Trophoblast cell (in vitro differentiated cells and primary cell): ENCODE measurements around the gene PPFIA2. TPM values are rescaled to one million over a fixed set of nuclear protein-coding genes. Genes with fewer than 3 reads are reported as not detected.

Experiments used
- DNase-seq, 2 donors: peaks; one replicate each; pipeline ENCODE4 v3.0.0-alpha.2; 2016
- H2AFZ ChIP-seq: 2 replicates; pipeline ENCODE4 v1.6.1; 2013; ENCODE audit warnings: low read length, moderate library complexity, mild to moderate bottlenecking; ENCODE audit not compliant: insufficient read depth, poor library complexity
- H2AK5ac ChIP-seq: 2 replicates; pipeline ENCODE4 v1.6.1; 2013; ENCODE audit warnings: mild to moderate bottlenecking, low read length
- H2BK120ac ChIP-seq: 2 replicates; pipeline ENCODE4 v1.6.1; 2013; ENCODE audit warnings: low read length, mild to moderate bottlenecking, moderate library complexity; ENCODE audit not compliant: insufficient read depth, poor library complexity
- H2BK12ac ChIP-seq: 2 replicates; pipeline ENCODE4 v1.6.1; 2013; ENCODE audit warnings: mild to moderate bottlenecking, low read length, moderate library complexity
- H2BK5ac ChIP-seq: 2 replicates; pipeline ENCODE4 v1.6.1; 2013; ENCODE audit warnings: low read length, low read depth, moderate library complexity, mild to moderate bottlenecking; ENCODE audit not compliant: poor library complexity
- H3K14ac ChIP-seq: 2 replicates; pipeline ENCODE4 v1.6.1; 2013; ENCODE audit warnings: mild to moderate bottlenecking, low read length
- H3K18ac ChIP-seq: 2 replicates; pipeline ENCODE4 v1.6.1; 2013; ENCODE audit warnings: mild to moderate bottlenecking, low read length
- H3K23ac ChIP-seq: 2 replicates; pipeline ENCODE4 v1.6.1; 2013; ENCODE audit warnings: low read length
- H3K27ac ChIP-seq: 2 replicates; pipeline ENCODE4 v1.5.1; 2013; ENCODE audit warnings: low read depth, mild to moderate bottlenecking, inconsistent platforms, low read length, moderate library complexity
- H3K27me3 ChIP-seq: 2 replicates; pipeline ENCODE4 v1.6.1; 2013; ENCODE audit warnings: inconsistent platforms, mild to moderate bottlenecking, low read length, moderate library complexity; ENCODE audit not compliant: insufficient read depth
- H3K36me3 ChIP-seq, 2 experiments: 1 replicate in 1 of 2; 2 replicates in 1 of 2; pipeline ENCODE4 v1.6.1; 2013; ENCODE audit warnings: low read length in 2 of 2, mild to moderate bottlenecking in 2 of 2, moderate library complexity in 1 of 2; ENCODE audit not compliant: insufficient read depth in 2 of 2, control insufficient read depth in 1 of 2
- H3K4ac ChIP-seq: 2 replicates; pipeline ENCODE4 v1.6.1; 2013; ENCODE audit warnings: low read depth, mild to moderate bottlenecking, low read length, moderate library complexity
- H3K4me1 ChIP-seq, 2 experiments: 1 replicate in 1 of 2; 2 replicates in 1 of 2; pipeline ENCODE4 v1.6.1; 2013; ENCODE audit warnings: low read length in 2 of 2, mild to moderate bottlenecking in 2 of 2, moderate library complexity in 1 of 2; ENCODE audit not compliant: insufficient read depth in 2 of 2, control insufficient read depth in 1 of 2
- H3K4me2 ChIP-seq: 2 replicates; pipeline ENCODE4 v1.6.1; 2013; ENCODE audit warnings: inconsistent platforms, mild to moderate bottlenecking, low read length, moderate library complexity
- H3K4me3 ChIP-seq: 2 replicates; pipeline ENCODE4 v1.5.1; 2013; ENCODE audit warnings: mild to moderate bottlenecking, low read depth, low read length, inconsistent platforms
- H3K79me1 ChIP-seq: one replicate; pipeline ENCODE4 v1.6.1; 2013; ENCODE audit warnings: low read length
- H3K79me2 ChIP-seq: 2 replicates; pipeline ENCODE4 v1.6.1; 2013; ENCODE audit warnings: low read length, mild to moderate bottlenecking; ENCODE audit not compliant: control insufficient read depth, insufficient read depth, poor library complexity
- H3K9ac ChIP-seq: 2 replicates; pipeline ENCODE4 v1.6.1; 2013; ENCODE audit warnings: mild to moderate bottlenecking, low read length
- H3K9me3 ChIP-seq: 2 replicates; pipeline ENCODE4 v1.6.1; 2013; ENCODE audit warnings: low read depth, mild to moderate bottlenecking, control low read depth, inconsistent platforms, low read length; ENCODE audit not compliant: insufficient read depth
- H4K12ac ChIP-seq: 2 replicates; pipeline ENCODE4 v1.6.1; 2013; ENCODE audit warnings: low read depth, mild to moderate bottlenecking, low read length, moderate library complexity
- H4K8ac ChIP-seq: 2 replicates; pipeline ENCODE4 v1.6.1; 2013; ENCODE audit warnings: low read depth, mild to moderate bottlenecking, low read length, moderate library complexity
- H4K91ac ChIP-seq: one replicate; pipeline ENCODE4 v1.6.1; 2013; ENCODE audit warnings: low read depth, mild to moderate bottlenecking, low read length, moderate library complexity
- WGBS: extraction: QIAGEN DNeasy Blood & Tissue Kit; methylation state at CpG from one replicate; pipeline ENCODE4 v1.1.7; 2013; ENCODE audit warnings: missing lambda C conversion rate; ENCODE audit not compliant: insufficient read length, insufficient coverage; ENCODE audit errors: extremely low coverage; 5-methylcytosine and 5-hydroxymethylcytosine counted together
- polyA plus RNA-seq: library from polyadenylated mRNA; stranded (reverse); fragments of 200-250 nt; gene quantifications from 2 replicates; pipeline ENCODE4 v1.2.3, GENCODE V29; 2013

The PPFIA2 gene
- polyA plus RNA-seq: 0.08 TPM in 1 of 2 replicates, not detected in the other

GRCh38 chr12:81759190-81760051 is at the start of gene PPFIA2:
TSS of gene PPFIA2 (minus strand) at chr12:81759350.
- peaks cover 6 to 7% of the 10 kb centered on the region in 2 experiments for H3K4me1 ChIP-seq

GRCh38 chr12:81800298-81801148 is 41.4 kb upstream of the PPFIA2 start:
- H3K18ac ChIP-seq: no peak overlapping the region
- H3K36me3 ChIP-seq: no peaks in the 10 kb centered on the region
- no peaks in the 10 kb centered on the region for H3K79me2 ChIP-seq
- no CpG with 5 or more reads among the region's 8 CpGs for WGBS
- no peak overlapping the region for H3K23ac ChIP-seq
- peak overlapping the region; percentile 80 for H3K27ac ChIP-seq
- no peak overlapping the region for H3K9ac ChIP-seq
- no peak overlapping the region for H4K91ac ChIP-seq
- peaks cover 3% of the 10 kb centered on the region for H3K79me1 ChIP-seq
- peaks cover 5 to 7% of the 10 kb centered on the region in 2 experiments for H3K4me1 ChIP-seq
- H2BK12ac ChIP-seq: no peak overlapping the region
- no peak overlapping the region for H2AK5ac ChIP-seq
- H4K8ac ChIP-seq: no peak overlapping the region
- H2AFZ ChIP-seq: no peak overlapping the region
- no peak overlapping the region for H3K4ac ChIP-seq
- H3K27me3 ChIP-seq: no peaks in the 10 kb centered on the region
- DNase-seq: no peak
- no peak overlapping the region for H3K14ac ChIP-seq
- no peaks in the 10 kb centered on the region for H3K9me3 ChIP-seq
- peak overlapping the region; percentile 55 for H2BK120ac ChIP-seq
- H3K4me3 ChIP-seq: no peak overlapping the region
- H4K12ac ChIP-seq: no peak overlapping the region
- H3K4me2 ChIP-seq: peak overlapping the region; percentile 49
- peak overlapping the region; percentile 73 for H2BK5ac ChIP-seq

More at GRCh38 chr12:81759190-81760051, at the start of gene PPFIA2:
- no peak within 1 kb of the TSS for H3K23ac ChIP-seq
- H3K79me1 ChIP-seq: no peaks in the 10 kb centered on the region
- no peak within 1 kb of the TSS for H4K91ac ChIP-seq
- no peak within 1 kb of the TSS for H2AK5ac ChIP-seq
- no peak within 1 kb of the TSS for H3K27ac ChIP-seq
- H3K4me2 ChIP-seq: peak within 1 kb of the TSS; percentile 62
- H2AFZ ChIP-seq: no peak within 1 kb of the TSS
- no peaks in the 10 kb centered on the region for H3K36me3 ChIP-seq
- H3K9me3 ChIP-seq: no peaks in the 10 kb centered on the region
- H4K8ac ChIP-seq: no peak within 1 kb of the TSS
- no peak within 1 kb of the TSS for H4K12ac ChIP-seq
- peaks cover 20% of the 10 kb centered on the region for H3K27me3 ChIP-seq
- H3K14ac ChIP-seq: no peak within 1 kb of the TSS
- no peak within 1 kb of the TSS for H3K9ac ChIP-seq
- no peak within 1 kb of the TSS for H3K4ac ChIP-seq
- no peak within 1 kb of the TSS for H3K18ac ChIP-seq
- no peak for DNase-seq
- no peak within 1 kb of the TSS for H2BK120ac ChIP-seq
- no peaks in the 10 kb centered on the region for H3K79me2 ChIP-seq
- H2BK12ac ChIP-seq: no peak within 1 kb of the TSS
- H3K4me3 ChIP-seq: no peak within 1 kb of the TSS
- no peak within 1 kb of the TSS for H2BK5ac ChIP-seq
- no CpG with 5 or more reads among the region's 34 CpGs for WGBS

DNA sequence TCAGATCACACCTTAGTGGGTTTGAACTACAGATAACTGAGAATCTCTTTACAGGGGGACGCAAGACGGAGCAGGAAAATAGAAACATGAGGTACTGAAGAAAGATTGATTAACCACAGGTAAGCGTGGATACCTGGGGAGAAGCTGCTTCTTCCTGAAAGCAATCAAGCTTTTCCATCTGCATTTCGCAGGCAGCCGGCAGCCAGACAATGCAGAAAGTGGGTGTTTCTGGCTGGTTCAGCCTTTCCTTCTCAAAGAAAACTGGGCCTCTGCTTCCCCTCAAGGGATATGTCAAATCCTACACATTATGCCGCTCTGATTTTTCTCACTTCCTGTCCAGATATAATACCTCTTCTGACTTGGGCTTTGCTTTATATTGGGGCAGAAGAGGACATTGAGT is 39.1 kb upstream of the PPFIA2 start:
- Histone ChIP-seq H3K79me2 (no peaks in the 10 kb centered on the region), H2AFZ (no peak overlapping the region), H2BK5ac (no peak overlapping the region), H3K4me1 (peaks cover 5 to 7% of the 10 kb centered on the region in 2 experiments), H3K14ac (no peak overlapping the region), H3K4me3 (no peak overlapping the region), H3K9ac (no peak overlapping the region), H2BK120ac (no peak overlapping the region), H3K18ac (no peak overlapping the region), H3K27ac (peak overlapping the region; percentile 28), H4K91ac (no peak overlapping the region), H3K4ac (no peak overlapping the region), H3K9me3 (no peaks in the 10 kb centered on the region), H2AK5ac (no peak overlapping the region), H3K79me1 (peaks cover 3% of the 10 kb centered on the region), H3K36me3 (no peaks in the 10 kb centered on the region), H3K27me3 (no peaks in the 10 kb centered on the region), H4K12ac (no peak overlapping the region), H2BK12ac (no peak overlapping the region), H3K4me2 (no peak overlapping the region), H3K23ac (no peak overlapping the region), H4K8ac (no peak overlapping the region)
- WGBS: no CpG with 5 or more reads among the region's 6 CpGs
- no peak for DNase-seq

DNA sequence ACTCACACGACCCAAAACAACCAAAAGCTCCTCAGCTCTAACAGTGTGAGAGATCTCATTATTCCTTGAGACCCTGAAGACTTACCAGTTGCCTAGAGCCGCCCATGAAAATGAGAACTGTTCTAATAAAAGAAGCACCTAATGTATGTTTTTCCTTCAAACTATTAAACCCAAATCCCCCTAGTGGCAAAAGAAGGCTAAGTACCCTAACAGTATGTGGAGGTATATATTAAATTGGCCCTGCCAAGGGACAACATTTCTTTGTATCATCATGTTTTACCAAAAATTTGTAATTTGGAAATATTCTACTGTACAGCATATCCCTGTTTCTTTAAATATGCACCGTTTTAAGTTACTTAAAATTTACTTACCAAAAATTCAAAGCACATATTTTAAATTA is 38.0 kb upstream of the PPFIA2 start:
- peak in 1 of 2 donors; percentile 2 for DNase-seq
- Histone ChIP-seq H3K23ac (no peak overlapping the region), H3K27ac (no peak overlapping the region), H3K14ac (no peak overlapping the region), H4K8ac (no peak overlapping the region), H3K4me2 (no peak overlapping the region), H3K9me3 (no peaks in the 10 kb centered on the region), H3K79me1 (peaks cover 3% of the 10 kb centered on the region), H2BK12ac (no peak overlapping the region), H3K18ac (no peak overlapping the region), H3K36me3 (no peaks in the 10 kb centered on the region), H2BK5ac (no peak overlapping the region), H3K79me2 (no peaks in the 10 kb centered on the region), H3K4me3 (no peak overlapping the region), H3K4me1 (peaks cover 5 to 7% of the 10 kb centered on the region in 2 experiments), H4K91ac (no peak overlapping the region), H2AFZ (no peak overlapping the region), H3K9ac (no peak overlapping the region), H3K4ac (no peak overlapping the region), H3K27me3 (no peaks in the 10 kb centered on the region), H2BK120ac (no peak overlapping the region), H4K12ac (no peak overlapping the region), H2AK5ac (no peak overlapping the region)
- no CpG with 5 or more reads among the region's 3 CpGs for WGBS
